Gastrocnemius medialis (tissue), 4 donors: ENCODE results near the gene SNX18.

Experiments used
- POLR2A ChIP-seq, 2 donors: fragments of 450-650 bp; IDR thresholded peaks; one replicate each; pipeline ENCODE4 v1.6.1; 2017; ENCODE audit warnings: antibody characterized with exemption in 2 of 2, mild to moderate bottlenecking in 2 of 2, moderate library complexity in 2 of 2
- TF ChIP-seq, protein P1 (sequence below), 5 experiments: fragments of 450-650 bp in 3 of 5; fragments of 200-600 bp in 2 of 5; sonication (generic) in 2 of 5; IDR thresholded peaks in 4 of 5; conservative IDR thresholded peaks in 1 of 5; 1 replicate in 4 of 5; 2 replicates in 1 of 5; pipeline ENCODE4 v1.5.1; 2016 to 2019; ENCODE audit warnings: antibody characterized with exemption in 5 of 5, mild to moderate bottlenecking in 3 of 5, moderate library complexity in 3 of 5

DNA sequence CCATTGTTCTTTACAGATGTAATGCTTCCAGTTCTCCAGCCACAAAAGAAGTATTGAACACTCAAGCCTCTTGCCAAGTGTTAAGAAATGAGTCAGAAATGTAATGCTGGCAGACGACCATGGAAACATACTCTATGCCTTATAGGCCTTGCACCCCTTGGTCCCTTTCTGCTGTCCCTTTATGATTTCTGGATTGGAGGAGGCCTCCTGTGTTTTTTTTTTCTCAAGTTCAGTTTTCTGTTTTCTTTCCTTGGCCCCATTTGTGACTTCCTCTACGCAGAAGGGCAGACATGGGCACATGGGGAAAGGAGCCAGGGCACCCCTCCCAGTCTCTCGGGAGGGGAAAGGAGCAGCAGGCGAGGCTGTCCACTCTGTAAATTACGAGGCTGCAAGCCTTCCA, 53.4 kb downstream of the SNX18 start:
- TF ChIP-seq POLR2A (IDR thresholded peaks at IDR 0.05): no peak
- TF ChIP-seq, protein P1, sequence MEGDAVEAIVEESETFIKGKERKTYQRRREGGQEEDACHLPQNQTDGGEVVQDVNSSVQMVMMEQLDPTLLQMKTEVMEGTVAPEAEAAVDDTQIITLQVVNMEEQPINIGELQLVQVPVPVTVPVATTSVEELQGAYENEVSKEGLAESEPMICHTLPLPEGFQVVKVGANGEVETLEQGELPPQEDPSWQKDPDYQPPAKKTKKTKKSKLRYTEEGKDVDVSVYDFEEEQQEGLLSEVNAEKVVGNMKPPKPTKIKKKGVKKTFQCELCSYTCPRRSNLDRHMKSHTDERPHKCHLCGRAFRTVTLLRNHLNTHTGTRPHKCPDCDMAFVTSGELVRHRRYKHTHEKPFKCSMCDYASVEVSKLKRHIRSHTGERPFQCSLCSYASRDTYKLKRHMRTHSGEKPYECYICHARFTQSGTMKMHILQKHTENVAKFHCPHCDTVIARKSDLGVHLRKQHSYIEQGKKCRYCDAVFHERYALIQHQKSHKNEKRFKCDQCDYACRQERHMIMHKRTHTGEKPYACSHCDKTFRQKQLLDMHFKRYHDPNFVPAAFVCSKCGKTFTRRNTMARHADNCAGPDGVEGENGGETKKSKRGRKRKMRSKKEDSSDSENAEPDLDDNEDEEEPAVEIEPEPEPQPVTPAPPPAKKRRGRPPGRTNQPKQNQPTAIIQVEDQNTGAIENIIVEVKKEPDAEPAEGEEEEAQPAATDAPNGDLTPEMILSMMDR (IDR thresholded peaks at IDR 0.05 in 4 of 5, conservative IDR thresholded peaks at IDR 0.05 in 1 of 5): no peak
